ENCODE data around the gene PAQR5.

- TF ChIP-seq EZH2 (IDR thresholded peaks at IDR 0.05) (no peak), POLR2AphosphoS5 (IDR thresholded peaks at IDR 0.05; ENCODE audit: borderline replicate concordance, low read depth, low read length) (no peak), FOXP2 (optimal IDR thresholded peaks at IDR 0.05; ENCODE audit: control extremely low read depth, extremely low read length, insufficient read depth) (no peak)
These were observed 61.9 kb downstream of the PAQR5 start for GRCh38 chr15:69360642-69361041.

All from SK-N-MC (cell line).